Measurements from ENCODE around the gene LRRC74A.

The LRRC74A gene

DNA sequence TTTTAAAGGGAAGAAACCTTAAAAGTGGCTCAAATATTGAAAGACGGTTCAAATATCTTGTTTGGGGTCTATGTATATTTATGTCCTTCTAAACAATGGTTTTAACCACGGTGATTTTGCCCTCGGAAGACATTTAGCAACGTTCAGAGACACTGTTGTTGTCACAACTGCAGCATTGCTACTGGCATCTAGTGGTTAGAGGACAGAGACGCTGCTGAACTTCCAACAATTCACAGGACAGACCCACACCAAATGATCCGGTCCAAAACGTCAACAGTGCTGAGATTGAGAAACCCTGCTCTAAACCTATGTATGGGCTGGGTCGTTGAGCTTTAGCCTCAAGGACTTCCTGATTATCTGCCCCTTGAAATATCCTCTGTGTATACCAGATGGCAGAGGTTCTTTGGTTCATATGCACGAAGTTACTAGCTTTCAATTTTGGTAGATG lies 15.2 kb upstream of the LRRC74A start:
- Histone ChIP-seq H3K4me1 (ENCODE audit: insufficient read depth, low read length, poor library complexity, severe bottlenecking) (peaks cover 15% of the 10 kb centered on the region), H3K27me3 (ENCODE audit: insufficient read depth, low read length, poor library complexity, severe bottlenecking) (no peaks in the 10 kb centered on the region), H3K4me2 (ENCODE audit: low read depth, low read length, poor library complexity, severe bottlenecking) (peak overlapping the region; percentile 84), H3K9ac (ENCODE audit: low read depth, low read length, poor library complexity, severe bottlenecking) (peak overlapping the region; percentile 75), H2AFZ (ENCODE audit: low read length) (peak overlapping the region; percentile 45; the same call in 1 of the 2 replicates), H3K36me3 (ENCODE audit: insufficient read depth, low read length) (0 out of 2 replicates have a peak, but pooled peaks cover 4% of the 10 kb centered on the region), H3K9me3 (ENCODE audit: insufficient read depth, low read depth, low read length) (no peaks in the 10 kb centered on the region), H3K79me2 (ENCODE audit: insufficient read depth, low read length) (peaks cover 6% of the 10 kb centered on the region; the same call in 1 of the 2 replicates), H4K20me1 (ENCODE audit: insufficient read depth, low read length, poor library complexity, severe bottlenecking) (no peaks in the 10 kb centered on the region), H3F3A (ENCODE audit: low read depth) (no peaks in the 10 kb centered on the region), H3K9me2 (replicated peaks; ENCODE audit: low read depth, low read length) (no peaks in the 10 kb centered on the region), H3K4me3 (ENCODE audit: low read length, poor library complexity, severe bottlenecking) (peak overlapping the region; percentile 75)
- TF ChIP-seq EZH2phosphoT487 (IDR thresholded peaks at IDR 0.05; ENCODE audit: borderline replicate concordance) = no peak
- TF ChIP-seq, protein P1, sequence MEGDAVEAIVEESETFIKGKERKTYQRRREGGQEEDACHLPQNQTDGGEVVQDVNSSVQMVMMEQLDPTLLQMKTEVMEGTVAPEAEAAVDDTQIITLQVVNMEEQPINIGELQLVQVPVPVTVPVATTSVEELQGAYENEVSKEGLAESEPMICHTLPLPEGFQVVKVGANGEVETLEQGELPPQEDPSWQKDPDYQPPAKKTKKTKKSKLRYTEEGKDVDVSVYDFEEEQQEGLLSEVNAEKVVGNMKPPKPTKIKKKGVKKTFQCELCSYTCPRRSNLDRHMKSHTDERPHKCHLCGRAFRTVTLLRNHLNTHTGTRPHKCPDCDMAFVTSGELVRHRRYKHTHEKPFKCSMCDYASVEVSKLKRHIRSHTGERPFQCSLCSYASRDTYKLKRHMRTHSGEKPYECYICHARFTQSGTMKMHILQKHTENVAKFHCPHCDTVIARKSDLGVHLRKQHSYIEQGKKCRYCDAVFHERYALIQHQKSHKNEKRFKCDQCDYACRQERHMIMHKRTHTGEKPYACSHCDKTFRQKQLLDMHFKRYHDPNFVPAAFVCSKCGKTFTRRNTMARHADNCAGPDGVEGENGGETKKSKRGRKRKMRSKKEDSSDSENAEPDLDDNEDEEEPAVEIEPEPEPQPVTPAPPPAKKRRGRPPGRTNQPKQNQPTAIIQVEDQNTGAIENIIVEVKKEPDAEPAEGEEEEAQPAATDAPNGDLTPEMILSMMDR (conservative IDR thresholded peaks at IDR 0.05; ENCODE audit: low read length) = peak; percentile 64

DNA sequence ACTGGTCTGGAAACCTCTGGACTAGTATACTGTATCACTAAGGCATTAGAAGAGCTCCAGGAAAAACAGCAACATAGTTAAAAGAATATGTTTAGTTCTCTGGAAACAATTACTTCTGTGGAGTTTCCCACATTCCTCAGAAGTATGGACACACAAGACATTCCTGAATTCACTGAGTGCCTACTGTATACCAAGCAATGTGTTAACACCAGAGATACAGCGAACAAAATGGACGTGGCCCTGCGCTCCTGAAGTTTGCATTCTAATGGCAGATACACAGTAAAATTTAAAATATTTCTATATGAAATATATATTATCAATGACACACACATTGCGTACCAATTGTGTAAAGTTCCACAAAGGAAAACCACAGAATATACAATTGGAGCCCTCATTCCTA lies 14.6 kb upstream of the LRRC74A start:
- TF ChIP-seq EZH2phosphoT487 (IDR thresholded peaks at IDR 0.05; ENCODE audit: borderline replicate concordance) = no peak
- TF ChIP-seq, protein P1 (conservative IDR thresholded peaks at IDR 0.05; ENCODE audit: low read length) = no peak
- Histone ChIP-seq H3K79me2 (ENCODE audit: insufficient read depth, low read length) (peaks cover 6% of the 10 kb centered on the region; the same call in 1 of the 2 replicates), H3K4me3 (ENCODE audit: low read length, poor library complexity, severe bottlenecking) (peak overlapping the region; percentile 75), H2AFZ (ENCODE audit: low read length) (no peak overlapping the region), H3K9me2 (replicated peaks; ENCODE audit: low read depth, low read length) (no peaks in the 10 kb centered on the region), H3F3A (ENCODE audit: low read depth) (no peaks in the 10 kb centered on the region), H3K9ac (ENCODE audit: low read depth, low read length, poor library complexity, severe bottlenecking) (peak overlapping the region; percentile 75), H3K36me3 (ENCODE audit: insufficient read depth, low read length) (0 out of 2 replicates have a peak, but pooled peaks cover 4% of the 10 kb centered on the region), H3K4me1 (ENCODE audit: insufficient read depth, low read length, poor library complexity, severe bottlenecking) (peaks cover 15% of the 10 kb centered on the region), H3K9me3 (ENCODE audit: insufficient read depth, low read depth, low read length) (no peaks in the 10 kb centered on the region), H4K20me1 (ENCODE audit: insufficient read depth, low read length, poor library complexity, severe bottlenecking) (no peaks in the 10 kb centered on the region), H3K4me2 (ENCODE audit: low read depth, low read length, poor library complexity, severe bottlenecking) (peak overlapping the region; percentile 84), H3K27me3 (ENCODE audit: insufficient read depth, low read length, poor library complexity, severe bottlenecking) (no peaks in the 10 kb centered on the region)

DNA sequence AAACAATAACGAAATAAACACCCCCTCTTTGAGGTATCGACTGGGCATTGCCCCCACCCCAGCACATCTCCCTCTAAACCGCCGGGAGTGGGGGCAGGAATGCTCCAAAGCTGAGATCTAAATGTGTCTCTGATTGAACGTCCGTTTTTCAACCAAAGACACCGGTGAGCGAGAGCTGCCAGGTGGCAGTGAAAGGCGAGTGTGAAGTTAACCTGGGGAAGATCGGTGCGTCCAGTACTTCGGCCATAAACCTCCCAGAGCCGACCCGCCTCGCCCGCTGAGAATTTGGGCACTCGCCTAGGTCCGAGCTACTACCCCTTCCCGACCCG lies 14.2 kb upstream of the LRRC74A start:
- H3K27me3 ChIP-seq (ENCODE audit: insufficient read depth, low read length, poor library complexity, severe bottlenecking) = no peaks in the 10 kb centered on the region
- peak overlapping the region; percentile 75 for H3K9ac ChIP-seq (ENCODE audit: low read depth, low read length, poor library complexity, severe bottlenecking)
- H3K4me1 ChIP-seq (ENCODE audit: insufficient read depth, low read length, poor library complexity, severe bottlenecking) = peaks cover 15% of the 10 kb centered on the region
- peak overlapping the region; percentile 74 for H2AFZ ChIP-seq (ENCODE audit: low read length)
- H4K20me1 ChIP-seq (ENCODE audit: insufficient read depth, low read length, poor library complexity, severe bottlenecking) = no peaks in the 10 kb centered on the region
- TF ChIP-seq, protein P1 (conservative IDR thresholded peaks at IDR 0.05; ENCODE audit: low read length) = no peak
- no peak for TF ChIP-seq EZH2phosphoT487 (IDR thresholded peaks at IDR 0.05; ENCODE audit: borderline replicate concordance)
- H3K4me2 ChIP-seq (ENCODE audit: low read depth, low read length, poor library complexity, severe bottlenecking) = peak overlapping the region; percentile 84
- H3K9me3 ChIP-seq (ENCODE audit: insufficient read depth, low read depth, low read length) = no peaks in the 10 kb centered on the region
- peaks cover 6% of the 10 kb centered on the region; the same call in 1 of the 2 replicates for H3K79me2 ChIP-seq (ENCODE audit: insufficient read depth, low read length)
- 0 out of 2 replicates have a peak, but pooled peaks cover under 1% of the 10 kb centered on the region for H3K36me3 ChIP-seq (ENCODE audit: insufficient read depth, low read length)
- no peaks in the 10 kb centered on the region for H3K9me2 ChIP-seq (replicated peaks; ENCODE audit: low read depth, low read length)
- H3F3A ChIP-seq (ENCODE audit: low read depth) = no peaks in the 10 kb centered on the region
- H3K4me3 ChIP-seq (ENCODE audit: low read length, poor library complexity, severe bottlenecking) = peak overlapping the region; percentile 75

Data from Loucy (cell line).